ENCODE data around the gene DNASE2B.
"Not testable (repeated sequence)": the region's sequence is repeated elsewhere in the genome, so short reads cannot be mapped to it uniquely, and the experiment has no call there.

DNASE2B gene

GRCh38 chr1:84412316-84412942 is 14.1 kb downstream of the DNASE2B start:
- no peak for DNase-seq (ENCODE audit: low read depth in 2 of 2)

GRCh38 chr1:84415396-84415795 is 17.1 kb downstream of the DNASE2B start:
- DNase-seq (ENCODE audit: low read depth in 2 of 2) = no peak

- no peak for DNase-seq (ENCODE audit: low read depth in 2 of 2)
Observed at GRCh38 chr1:84422909-84423308, 24.6 kb downstream of the DNASE2B start.

GRCh38 chr1:84424513-84425149 is 26.3 kb downstream of the DNASE2B start:
- no peak for DNase-seq (ENCODE audit: low read depth in 2 of 2)

GRCh38 chr1:84425150-84425896 is 27.0 kb downstream of the DNASE2B start:
- DNase-seq (ENCODE audit: low read depth in 2 of 2) = no peak

- no peak for DNase-seq (ENCODE audit: low read depth in 2 of 2)
Observed at GRCh38 chr1:84426376-84426775, 28.1 kb downstream of the DNASE2B start.

- DNase-seq (ENCODE audit: low read depth in 2 of 2) = no peak
Observed at GRCh38 chr1:84427250-84428188, 29.2 kb downstream of the DNASE2B start.

- DNase-seq (ENCODE audit: low read depth in 2 of 2) = no peak
Observed at GRCh38 chr1:84428235-84428634, 30.0 kb downstream of the DNASE2B start.

GRCh38 chr1:84429231-84429630 is 30.9 kb downstream of the DNASE2B start:
- DNase-seq (ENCODE audit: low read depth in 2 of 2) = no peak

GRCh38 chr1:84430546-84430945 is 32.3 kb downstream of the DNASE2B start:
- no peak for DNase-seq (ENCODE audit: low read depth in 2 of 2)

GRCh38 chr1:84433258-84434080 is 35.2 kb downstream of the DNASE2B start:
- DNase-seq (ENCODE audit: low read depth in 2 of 2) = peak in 1 of 2 donors; percentile 26

GRCh38 chr1:84434081-84434769 is 35.9 kb downstream of the DNASE2B start:
- DNase-seq (ENCODE audit: low read depth in 2 of 2) = no peak

- no peak for DNase-seq (ENCODE audit: low read depth in 2 of 2)
Observed at GRCh38 chr1:84434801-84435549, 36.7 kb downstream of the DNASE2B start.

- DNase-seq (ENCODE audit: low read depth in 2 of 2) = no peak
Observed at GRCh38 chr1:84436876-84437655, 38.8 kb downstream of the DNASE2B start.

- no peak for DNase-seq (ENCODE audit: low read depth in 2 of 2)
Observed at GRCh38 chr1:84442256-84442655, 44.0 kb downstream of the DNASE2B start.

GRCh38 chr1:84442747-84443646 is 44.7 kb downstream of the DNASE2B start:
- DNase-seq (ENCODE audit: low read depth in 2 of 2) = not testable (repeated sequence)

GRCh38 chr1:84448704-84449103 is 50.4 kb downstream of the DNASE2B start:
- not testable (repeated sequence) for DNase-seq (ENCODE audit: low read depth in 2 of 2)

GRCh38 chr1:84450910-84451309 is 52.6 kb downstream of the DNASE2B start:
- no peak for DNase-seq (ENCODE audit: low read depth in 2 of 2)

Data from stimulated activated CD8-positive, alpha-beta memory T cell treated with anti-CD3 and anti-CD28 coated beads, Interleukin-2, amount 100 ng/mL, for 1 hour (primary cell).